Spleen (tissue), 11 donors: ENCODE measurements around the gene ERC2. TPM values are rescaled to one million over a fixed set of nuclear protein-coding genes. Genes with fewer than 3 reads are reported as not detected.

ENCODE experiments used
- DNase-seq: peaks from one replicate; pipeline ENCODE4 v3.0.0-alpha.2; 2020
- H3K27ac ChIP-seq, 8 donors: fragments of 200-600 bp; sonication (generic) in 7 of 8; 1 replicate in 4 of 8; 2 replicates in 4 of 8; pipeline versions ENCODE4 v1.5.0 to v1.8.0; 2016 to 2021; ENCODE audit warnings: inconsistent platforms in 4 of 8, mild to moderate bottlenecking in 4 of 8, moderate library complexity in 1 of 8
- H3K27me3 ChIP-seq, 7 donors: fragments of 200-600 bp; sonication (generic) in 6 of 7; replicated peaks in 1 of 7; 1 replicate in 4 of 7; 2 replicates in 3 of 7; pipeline versions ENCODE4 v1.5.0 to v1.8.0; 2016 to 2021; ENCODE audit warnings: inconsistent platforms in 3 of 7, mild to moderate bottlenecking in 1 of 7
- H3K36me3 ChIP-seq, 6 donors: fragments of 200-600 bp; sonication (generic) in 5 of 6; 1 replicate in 4 of 6; 2 replicates in 2 of 6; pipeline versions ENCODE4 v1.5.0 to v1.8.0; 2016 to 2021; ENCODE audit warnings: inconsistent platforms in 2 of 6
- H3K4me1 ChIP-seq, 6 donors: fragments of 200-600 bp; sonication (generic) in 5 of 6; 1 replicate in 3 of 6; 2 replicates in 3 of 6; pipeline versions ENCODE4 v1.5.0 to v1.8.0; 2016 to 2021; ENCODE audit warnings: inconsistent platforms in 3 of 6
- H3K4me3 ChIP-seq, 8 donors: fragments of 200-600 bp; sonication (generic) in 7 of 8; 1 replicate in 4 of 8; 2 replicates in 4 of 8; pipeline versions ENCODE4 v1.5.0 to v1.8.0; 2016 to 2021; ENCODE audit warnings: inconsistent platforms in 4 of 8, mild to moderate bottlenecking in 4 of 8, moderate library complexity in 2 of 8
- H3K9me3 ChIP-seq, 8 donors: fragments of 200-600 bp; sonication (generic) in 7 of 8; 1 replicate in 4 of 8; 2 replicates in 4 of 8; pipeline versions ENCODE4 v1.5.0 to v1.8.0; 2016 to 2021; ENCODE audit warnings: inconsistent platforms in 4 of 8
- CTCF ChIP-seq, 11 experiments: fragments of 200-600 bp in 7 of 11; fragments of 450-650 bp in 4 of 11; sonication (generic) in 4 of 11; IDR thresholded peaks in 8 of 11; conservative IDR thresholded peaks in 3 of 11; 1 replicate in 7 of 11; 2 replicates in 4 of 11; pipeline versions ENCODE4 v1.4.0 to v1.8.0; 2016 to 2021; ENCODE audit warnings: antibody characterized with exemption in 11 of 11, inconsistent platforms in 4 of 11, mild to moderate bottlenecking in 1 of 11
- POLR2A ChIP-seq, 3 donors: fragments of 450-650 bp; IDR thresholded peaks; one replicate each; pipeline ENCODE4 v1.5.1; 2017; ENCODE audit warnings: antibody characterized with exemption in 3 of 3, mild to moderate bottlenecking in 1 of 3
- POLR2AphosphoS5 ChIP-seq, 3 donors: sonication (generic); formaldehyde crosslinking; IDR thresholded peaks; one replicate each; pipeline ENCODE4 v1.5.1; 2017; ENCODE audit warnings: antibody characterized with exemption in 3 of 3
- WGBS, 5 donors: extraction: QIAGEN DNeasy Blood & Tissue Kit in 3 of 5; methylation state at CpG; one replicate each; pipeline versions ENCODE4 v1.1.5 to v1.1.7; 2013 to 2018; 5-methylcytosine and 5-hydroxymethylcytosine counted together
- intact Hi-C: fragments of 100-400 bp; cut with DNase I; formaldehyde crosslinking; loops from one replicate; pipeline ENCODE4 v1.15.0; 2023; ENCODE audit warnings: low total_unique reads
- polyA plus RNA-seq, 3 donors: library from polyadenylated mRNA; stranded (reverse); fragments of 200-250 nt; gene quantifications; one replicate each; pipeline ENCODE4 v1.2.1, GENCODE V29; 2013
- total RNA-seq, 7 donors: library from RNA; depleted of rRNA in 3 of 7; stranded (reverse); fragments of >200 nt in 3 of 7; fragmentation: NEBNext Ultra II Directional in 4 of 7; extraction: Animal tissue kit (Norgen Biotek cat#: 25700) in 4 of 7; gene quantifications; one replicate each; pipeline versions ENCODE4 v1.1.0 to v1.2.1, GENCODE V29; 2016 to 2021
- donor health status: healthy with polysubstance abuse.
- donor health status: DM: no; HTN: no; CAD: no; lungs with moderate emphysema.
- donor health status: DM: no; HTN: no; CAD: no.
- donor health status: Bipolar disorder and iron deficiency.
- donor health status: healthy.
- donor health status: DM: no; HTN: no; CAD: no.
- donor health status: DM: yes; HTN: yes; CAD: no.

Gene ERC2
- total and polyA plus RNA-seq, 10 donors = 0.04 to 4.9 (median 0.39) TPM

- 83 to 95% (median 93%) methylated on average over 3 of the region's 3 CpGs for WGBS, 5 donors
- no peak for DNase-seq
- Histone ChIP-seq H3K36me3 (no peaks in the 10 kb centered on the region), H3K4me1 (no peaks in the 10 kb centered on the region), H3K27me3 (peaks cover 0 to 18% (median 0%) of the 10 kb centered on the region in 7 donors), H3K9me3 (peaks cover 0 to 9% (median 5%) of the 10 kb centered on the region in 8 donors), H3K27ac (no peak overlapping the region), H3K4me3 (no peak overlapping the region)
- intact Hi-C loops = no loop called here
- TF ChIP-seq CTCF (IDR thresholded peaks at IDR 0.05 in 8 of 11, conservative IDR thresholded peaks at IDR 0.05 in 3 of 11) (no peak), POLR2A (IDR thresholded peaks at IDR 0.05) (no peak), POLR2AphosphoS5 (IDR thresholded peaks at IDR 0.05) (no peak)
Measured at GRCh38 chr3:56443372-56443771, 24.9 kb downstream of the ERC2 start.

DNA sequence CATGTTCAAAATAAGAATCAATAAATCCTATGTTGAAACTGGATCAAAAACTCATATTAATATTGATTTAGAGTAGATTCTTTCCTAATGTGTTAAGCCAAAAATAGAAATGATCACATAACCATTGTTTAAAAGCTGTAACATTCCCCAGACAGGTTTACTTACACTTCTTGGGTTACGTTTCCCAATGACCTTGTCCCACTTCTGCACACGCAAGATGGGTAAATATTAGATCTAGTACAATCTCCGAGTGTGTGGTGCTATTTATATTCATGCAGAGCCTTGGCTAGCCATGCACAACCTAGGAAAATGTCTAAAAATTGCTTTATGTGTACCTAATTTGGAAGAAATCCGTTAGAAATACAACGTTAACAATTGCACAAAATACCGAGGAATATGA is 39.6 kb downstream of the ERC2 start:
- DNase-seq = no peak
- intact Hi-C loops = no loop called here

DNA sequence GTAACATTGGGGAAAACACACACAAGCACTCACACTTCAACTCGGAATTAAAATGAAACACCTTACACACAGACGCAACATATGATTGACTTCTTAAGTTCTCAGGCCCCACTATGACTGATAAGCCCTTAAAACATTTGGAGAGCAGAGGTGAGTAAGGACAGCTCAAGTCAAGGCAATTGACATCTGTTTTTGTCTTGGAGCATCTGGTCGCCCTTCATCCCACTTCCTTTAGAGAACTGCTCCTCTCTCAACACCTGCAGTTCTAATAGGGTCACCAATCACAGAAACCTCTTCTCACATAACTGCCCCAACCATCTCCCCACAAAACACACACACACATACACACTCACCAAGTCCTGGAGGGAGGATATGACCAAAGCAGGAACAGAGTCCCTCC is 43.4 kb downstream of the ERC2 start:
- H3K27ac ChIP-seq = no peak overlapping the region
- DNase-seq = no peak
- H3K9me3 ChIP-seq = no peaks in the 10 kb centered on the region
- no peak for TF ChIP-seq POLR2A (IDR thresholded peaks at IDR 0.05)
- TF ChIP-seq POLR2AphosphoS5 (IDR thresholded peaks at IDR 0.05) = no peak
- TF ChIP-seq CTCF (IDR thresholded peaks at IDR 0.05 in 8 of 11, conservative IDR thresholded peaks at IDR 0.05 in 3 of 11) = no peak
- H3K4me3 ChIP-seq = no peak overlapping the region
- no peaks in the 10 kb centered on the region for H3K36me3 ChIP-seq
- WGBS, 5 donors = 87 to 92% (median 92%) methylated on average over 3 of the region's 3 CpGs
- intact Hi-C loops = no loop called here
- H3K4me1 ChIP-seq = no peaks in the 10 kb centered on the region
- peaks cover 0 to 8% (median 0%) of the 10 kb centered on the region in 7 donors for H3K27me3 ChIP-seq

More for the DNA sequence above, 39.6 kb downstream of the ERC2 start:
- no peak overlapping the region for H3K4me3 ChIP-seq
- H3K9me3 ChIP-seq = peaks cover 0 to 5% (median 0%) of the 10 kb centered on the region in 8 donors
- TF ChIP-seq POLR2A (IDR thresholded peaks at IDR 0.05) (no peak), POLR2AphosphoS5 (IDR thresholded peaks at IDR 0.05) (no peak), CTCF (IDR thresholded peaks at IDR 0.05 in 8 of 11, conservative IDR thresholded peaks at IDR 0.05 in 3 of 11) (no peak)
- no peaks in the 10 kb centered on the region for H3K36me3 ChIP-seq
- H3K27me3 ChIP-seq = peaks cover 0 to 8% (median 0%) of the 10 kb centered on the region in 7 donors
- no peak overlapping the region for H3K27ac ChIP-seq
- H3K4me1 ChIP-seq = no peaks in the 10 kb centered on the region
- WGBS, 5 donors = 70 to 90% (median 77%) methylated on average over 6 of the region's 6 CpGs

GRCh38 chr3:56424336-56424735 is 43.9 kb downstream of the ERC2 start:
- Histone ChIP-seq H3K27ac (no peak overlapping the region), H3K9me3 (no peaks in the 10 kb centered on the region), H3K4me3 (no peak overlapping the region), H3K36me3 (no peaks in the 10 kb centered on the region), H3K4me1 (no peaks in the 10 kb centered on the region), H3K27me3 (peaks cover 0 to 8% (median 0%) of the 10 kb centered on the region in 7 donors)
- intact Hi-C loops = no loop called here
- WGBS, 5 donors = 50 to 82% (median 63%) methylated on average over 1 of the region's 1 CpG
- no peak for DNase-seq
- TF ChIP-seq POLR2A (IDR thresholded peaks at IDR 0.05) (no peak), CTCF (IDR thresholded peaks at IDR 0.05 in 8 of 11, conservative IDR thresholded peaks at IDR 0.05 in 3 of 11) (no peak), POLR2AphosphoS5 (IDR thresholded peaks at IDR 0.05) (no peak)
